ENCODE measurements around the gene NIM1K.
"Not testable (repeated sequence)": the region's sequence is repeated elsewhere in the genome, so short reads cannot be mapped to it uniquely, and the experiment has no call there.

The NIM1K gene

GRCh38 chr5:43231977-43232376 is 40.0 kb downstream of the NIM1K start:
- no peak for DNase-seq

GRCh38 chr5:43232943-43233833 is 41.2 kb downstream of the NIM1K start:
- no peak for DNase-seq

DNA sequence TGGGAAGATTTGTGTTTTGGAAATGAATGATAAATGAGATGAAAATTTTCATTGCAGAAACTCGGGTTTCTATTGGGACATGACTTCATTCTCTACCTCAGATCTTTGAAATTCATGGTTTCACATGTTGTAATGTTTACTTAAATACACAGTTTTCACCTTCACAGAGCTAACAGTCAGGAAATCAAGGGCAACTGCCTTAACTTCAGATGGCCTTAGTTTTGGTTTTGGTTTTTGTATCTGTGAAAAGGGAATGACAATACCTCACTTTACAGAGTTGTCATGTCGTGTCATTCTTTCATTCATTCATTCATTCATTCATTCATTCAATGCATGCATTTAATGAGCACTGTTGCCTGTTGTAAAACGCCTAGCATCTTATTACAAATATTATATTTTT is 41.9 kb downstream of the NIM1K start:
- DNase-seq, result no peak

- DNase-seq, result no peak
Measured at GRCh38 chr5:43236653-43237355, 44.8 kb downstream of the NIM1K start.

DNA sequence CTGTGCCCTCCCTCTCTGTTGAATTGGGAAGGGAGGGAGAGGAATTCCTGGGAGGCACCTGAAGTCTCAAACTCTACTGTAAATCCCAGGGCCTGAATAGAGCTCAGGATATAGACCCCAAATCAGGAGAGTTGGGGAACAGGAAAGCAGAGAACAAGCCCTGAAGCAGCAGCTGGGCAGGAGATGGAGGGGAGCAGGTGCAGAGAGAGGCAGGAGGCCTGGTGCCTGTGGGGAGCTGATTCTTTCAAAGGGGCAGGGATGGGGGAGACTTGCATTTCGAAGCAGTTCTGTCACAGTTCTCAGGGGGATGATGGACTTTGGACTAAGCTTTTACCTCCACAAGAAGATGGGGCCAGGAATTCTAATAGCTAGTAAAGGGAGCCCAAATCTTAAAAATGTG is 50.2 kb downstream of the NIM1K start:
- DNase-seq, result no peak

GRCh38 chr5:43243270-43243669 is 51.2 kb downstream of the NIM1K start:
- DNase-seq, result no peak

DNA sequence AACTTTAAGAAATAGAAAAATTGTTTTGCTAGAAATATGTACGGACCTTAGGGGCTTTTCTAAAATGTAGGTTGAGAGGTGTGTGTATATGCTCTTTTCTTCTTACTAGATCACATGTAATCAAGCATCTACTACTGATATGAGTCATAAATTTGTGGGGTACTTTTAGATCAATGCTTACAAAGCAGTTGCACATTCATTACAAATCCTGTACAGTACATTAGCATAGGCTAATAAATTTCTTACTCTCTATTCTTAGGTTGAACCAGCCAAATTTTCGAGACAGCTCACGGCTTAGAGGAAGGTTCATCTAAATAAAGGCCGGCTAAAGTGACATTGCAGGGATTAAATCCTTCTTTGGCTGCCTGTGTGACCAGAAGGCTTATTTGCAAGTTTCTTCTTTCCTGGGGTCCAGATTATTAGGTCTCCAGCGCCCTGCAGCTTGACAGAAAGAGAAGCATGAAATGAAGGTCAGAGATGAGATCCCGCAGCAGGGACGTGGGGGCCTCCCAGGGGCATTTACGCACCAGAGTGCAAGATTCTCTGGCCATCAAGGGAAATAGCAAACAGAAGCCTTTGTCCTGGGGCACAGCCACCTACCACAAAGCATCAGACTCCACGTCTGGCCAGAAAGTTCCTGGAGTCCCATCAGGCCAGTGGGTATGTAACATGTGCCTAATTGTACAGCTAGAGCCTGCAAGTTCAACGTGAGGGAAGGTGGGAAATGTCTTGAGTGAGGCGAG is 53.0 kb downstream of the NIM1K start:
- no peak for DNase-seq

DNA sequence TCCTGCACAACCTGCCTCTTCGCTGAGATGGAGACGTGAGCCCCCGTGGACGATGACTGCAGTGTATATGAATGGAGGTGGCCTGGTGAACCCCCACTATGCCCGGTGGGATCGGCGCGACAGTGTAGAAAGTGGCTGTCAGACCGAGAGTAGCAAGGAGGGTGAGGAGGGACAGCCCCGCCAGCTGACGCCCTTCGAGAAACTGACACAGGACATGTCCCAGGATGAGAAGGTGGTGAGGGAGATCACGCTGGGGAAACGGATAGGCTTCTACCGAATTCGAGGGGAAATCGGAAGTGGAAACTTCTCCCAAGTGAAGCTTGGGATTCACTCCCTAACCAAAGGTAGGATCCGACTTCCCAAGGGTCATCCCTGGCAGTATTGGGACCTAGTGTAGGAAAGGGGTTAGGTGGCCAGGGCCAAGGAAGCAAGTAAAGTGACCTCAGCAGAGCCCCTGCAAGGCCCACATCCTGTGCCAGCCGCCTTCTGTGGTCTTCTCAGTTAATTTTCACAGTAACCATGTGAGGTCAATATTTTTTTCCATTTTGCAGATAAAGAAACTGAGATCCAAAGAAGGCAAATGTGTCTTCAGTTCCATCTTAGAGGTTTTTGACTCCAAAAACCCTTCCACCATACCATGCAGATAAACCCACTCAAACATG is 53.8 kb downstream of the NIM1K start:
- no peak for DNase-seq

DNA sequence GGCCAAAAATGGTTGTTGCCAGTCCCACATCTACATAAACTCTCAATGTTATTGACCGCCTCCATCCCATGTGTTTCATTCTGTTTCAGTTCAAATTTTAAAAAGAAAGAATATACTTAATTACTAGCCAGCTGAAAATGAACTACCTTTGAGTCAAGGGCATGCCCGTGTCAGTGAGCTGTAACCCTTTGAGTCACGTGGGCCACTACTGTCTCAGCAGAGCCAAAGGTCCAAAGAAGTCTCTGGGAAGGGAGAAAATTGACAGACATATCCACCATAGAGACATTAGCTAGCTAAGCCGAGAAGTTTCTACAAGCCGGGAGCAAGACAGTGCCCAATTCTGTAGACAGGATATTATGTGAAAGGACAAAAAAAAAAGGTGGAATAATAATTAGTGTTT is 59.7 kb downstream of the NIM1K start:
- DNase-seq, result no peak

- DNase-seq, result no peak
Measured at GRCh38 chr5:43255704-43256103, 63.7 kb downstream of the NIM1K start.

DNA sequence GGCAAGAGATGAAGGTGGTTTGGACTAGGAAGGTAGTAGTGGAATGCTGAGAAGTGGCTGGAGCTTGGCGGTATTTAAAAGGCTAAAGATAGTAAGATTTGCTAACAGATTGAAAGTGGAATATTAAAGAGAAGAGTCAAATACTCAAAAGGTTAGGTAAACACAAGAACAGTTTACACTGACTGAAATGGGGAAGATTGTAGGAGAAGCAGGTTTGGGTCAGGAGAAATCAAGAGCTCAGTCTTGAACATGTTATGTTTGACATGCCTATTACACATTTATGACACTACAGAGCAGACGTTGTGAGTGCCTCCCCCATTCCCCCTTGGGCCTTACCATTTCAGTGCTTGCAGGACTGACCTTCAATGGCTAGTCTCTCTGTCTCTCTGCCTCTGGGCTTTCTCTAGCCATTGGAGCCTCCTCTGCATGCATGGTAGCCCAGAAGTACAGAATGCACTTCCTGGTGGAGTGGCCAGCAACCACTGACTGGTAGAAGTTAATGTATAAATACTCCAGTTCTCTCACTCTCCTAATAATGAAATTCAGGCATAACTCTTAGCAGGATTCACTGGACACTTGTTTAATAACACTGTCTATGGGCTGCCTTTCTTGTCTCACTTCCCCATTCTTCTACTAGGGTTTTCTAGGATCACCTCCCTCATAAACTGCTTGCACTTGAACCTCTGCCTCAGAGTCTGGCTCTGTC is 64.4 kb downstream of the NIM1K start:
- no peak for DNase-seq

DNA sequence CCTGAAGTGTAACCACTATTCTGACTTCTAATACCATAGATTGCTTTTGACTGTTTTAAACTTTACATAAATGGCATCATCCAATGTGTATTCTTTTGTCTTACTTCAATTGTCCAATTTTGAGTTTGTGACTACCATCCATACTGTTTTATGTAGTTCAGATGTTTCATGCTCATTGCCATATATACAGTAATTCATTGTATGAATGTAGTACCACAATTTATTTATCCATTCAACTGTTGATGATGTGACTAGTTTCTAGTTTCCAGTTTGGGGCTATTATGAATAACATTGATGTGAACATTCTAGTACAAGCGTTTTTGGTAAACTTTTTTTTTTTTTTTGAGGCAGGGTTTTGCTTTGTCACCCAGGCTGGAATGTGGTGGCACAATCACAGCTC is 66.1 kb downstream of the NIM1K start:
- no peak for DNase-seq

DNA sequence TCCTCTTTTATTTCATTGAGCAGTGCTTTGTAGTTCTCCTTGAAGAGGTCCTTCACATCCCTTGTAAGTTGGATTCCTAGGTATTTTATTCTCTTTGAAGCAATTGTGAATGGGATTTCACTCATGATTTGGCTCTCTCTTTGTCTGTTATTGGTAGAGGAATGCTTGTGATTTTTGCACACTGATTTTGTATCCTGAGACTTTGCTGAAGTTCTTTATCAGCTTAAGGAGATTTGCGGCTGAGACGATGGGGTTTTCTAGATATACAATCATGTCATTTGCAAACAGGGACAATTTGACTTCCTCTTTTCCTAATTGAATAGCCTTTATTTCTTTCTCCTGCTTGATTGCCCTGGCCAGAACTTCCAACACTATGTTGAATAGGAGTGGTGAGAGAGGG is 70.2 kb downstream of the NIM1K start:
- not testable (repeated sequence) for DNase-seq

GRCh38 chr5:43268188-43268820 is 76.3 kb downstream of the NIM1K start:
- no peak for DNase-seq

DNA sequence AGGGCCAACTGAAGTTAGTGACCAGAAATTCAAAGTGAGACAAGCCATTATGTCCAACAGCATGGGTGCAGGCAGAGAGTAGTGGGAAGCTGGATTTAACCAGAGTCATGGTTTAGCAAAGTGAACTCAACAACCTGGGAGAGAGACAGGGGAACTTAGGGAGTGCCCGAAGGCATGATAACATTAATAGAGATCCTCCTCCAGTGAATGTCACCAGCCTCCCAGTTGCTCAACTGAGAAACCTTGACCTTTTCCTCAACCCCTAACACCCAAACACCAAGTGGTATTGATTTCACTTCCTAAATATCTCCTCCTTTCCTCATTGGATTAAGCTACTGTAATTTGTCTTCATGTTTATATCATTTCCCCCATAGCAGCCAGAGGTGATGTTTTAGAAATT is 78.6 kb downstream of the NIM1K start:
- DNase-seq, result no peak

DNA sequence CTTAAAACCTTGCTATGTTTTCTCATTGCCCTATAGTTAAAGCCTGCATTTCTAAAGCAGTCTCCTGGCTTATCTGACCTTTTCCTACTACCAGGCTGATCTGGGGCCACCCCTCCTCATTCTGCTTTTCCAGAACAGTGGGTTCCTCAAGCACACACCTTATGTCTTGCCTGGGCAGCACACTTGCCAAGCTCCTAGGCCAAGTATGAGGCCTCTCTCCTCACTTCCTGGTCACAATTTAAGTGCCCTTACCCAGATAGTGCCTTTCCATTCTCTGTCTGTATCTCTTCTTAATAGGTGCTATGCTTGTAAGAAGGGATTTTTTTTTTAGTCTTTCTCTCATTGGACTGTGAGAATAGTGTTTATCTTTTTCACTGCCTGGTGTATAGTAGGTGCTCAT is 81.5 kb downstream of the NIM1K start:
- no peak for DNase-seq

GRCh38 chr5:43274435-43275114 is 82.5 kb downstream of the NIM1K start:
- DNase-seq, result no peak

GRCh38 chr5:43275391-43275790 is 83.4 kb downstream of the NIM1K start:
- no peak for DNase-seq

GRCh38 chr5:43279548-43280274 is 87.7 kb downstream of the NIM1K start:
- DNase-seq, result no peak

- no peak for DNase-seq
Measured at GRCh38 chr5:43281840-43282658, 90.0 kb downstream of the NIM1K start.
